ENCODE results near the gene PLB1. TPM values are rescaled to one million over a fixed set of nuclear protein-coding genes. Genes with fewer than 3 reads are reported as not detected.

The PLB1 gene
- total and polyA plus RNA-seq, 12 donors: 1.0 to 51.1 (median 8.3) TPM

- Histone ChIP-seq H3K9me3 (replicated peaks in 1 of 3) (no peaks in the 10 kb centered on the region), H3K36me3 (replicated peaks in 1 of 2) (no peaks in the 10 kb centered on the region), H3K27ac (no peak overlapping the region), H3K27me3 (no peaks in the 10 kb centered on the region), H3K4me1 (replicated peaks in 1 of 2) (peaks cover 12 to 17% of the 10 kb centered on the region in 2 donors), H3K4me3 (no peak overlapping the region)
- no peak for DNase-seq
- intact Hi-C loops (cut with DNase I): no loop called here
- WGBS, 4 donors: 87 to 98% (median 94%) methylated on average over 4 to 5 of the region's 5 CpGs
- TF ChIP-seq POLR2A (IDR thresholded peaks at IDR 0.05) (no peak), CTCF (IDR thresholded peaks at IDR 0.05) (no peak)
Observed at GRCh38 chr2:28582595-28582994, 86.7 kb downstream of the PLB1 start.

GRCh38 chr2:28583899-28584553 is 88.2 kb downstream of the PLB1 start:
- Histone ChIP-seq H3K27ac (peak overlapping the region; percentile 38 to 90 (median 79)), H3K36me3 (replicated peaks in 1 of 2) (no peaks in the 10 kb centered on the region), H3K4me1 (replicated peaks in 1 of 2) (peaks cover 12 to 17% of the 10 kb centered on the region in 2 donors), H3K9me3 (replicated peaks in 1 of 3) (no peaks in the 10 kb centered on the region), H3K4me3 (no peak overlapping the region), H3K27me3 (no peaks in the 10 kb centered on the region)
- WGBS, 4 donors: 24 to 35% (median 27%) methylated on average over 9 to 10 of the region's 10 CpGs
- peak; percentile 81 to 94 (median 92) for DNase-seq
- TF ChIP-seq POLR2A (IDR thresholded peaks at IDR 0.05): peak in 1 of 2 donors; percentile 56
- TF ChIP-seq CTCF (IDR thresholded peaks at IDR 0.05): no peak
- intact Hi-C loops (cut with DNase I): no loop called here

DNA sequence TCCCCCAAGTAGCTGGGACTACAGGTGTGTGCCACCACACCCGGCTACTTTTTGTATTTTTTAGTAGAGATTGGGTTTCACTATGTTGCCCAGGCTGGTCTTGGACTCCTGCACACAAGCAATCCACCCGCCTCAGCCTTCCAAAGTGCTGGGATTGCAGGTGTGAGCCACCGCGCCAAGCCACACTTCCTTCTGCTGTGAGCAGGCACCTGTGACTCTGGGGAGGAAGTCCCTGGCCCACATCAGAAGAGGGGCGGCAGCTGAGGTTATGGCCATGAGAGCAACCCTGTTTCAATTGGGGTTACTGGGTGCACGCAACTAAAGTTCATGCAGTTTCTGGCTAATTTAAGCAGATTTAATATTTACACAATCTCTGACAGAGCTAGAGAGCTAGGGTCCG is 91.0 kb downstream of the PLB1 start:
- Histone ChIP-seq H3K4me1 (replicated peaks in 1 of 2) (peaks cover 12 to 17% of the 10 kb centered on the region in 2 donors), H3K27me3 (no peaks in the 10 kb centered on the region), H3K9me3 (replicated peaks in 1 of 3) (no peaks in the 10 kb centered on the region), H3K27ac (no peak overlapping the region), H3K36me3 (replicated peaks in 1 of 2) (no peaks in the 10 kb centered on the region), H3K4me3 (no peak overlapping the region)
- intact Hi-C loops (cut with DNase I): no loop called here
- WGBS, 4 donors: 86 to 100% (median 89%) methylated on average over 3 to 7 of the region's 7 CpGs
- TF ChIP-seq CTCF (IDR thresholded peaks at IDR 0.05): no peak
- DNase-seq: no peak

DNA sequence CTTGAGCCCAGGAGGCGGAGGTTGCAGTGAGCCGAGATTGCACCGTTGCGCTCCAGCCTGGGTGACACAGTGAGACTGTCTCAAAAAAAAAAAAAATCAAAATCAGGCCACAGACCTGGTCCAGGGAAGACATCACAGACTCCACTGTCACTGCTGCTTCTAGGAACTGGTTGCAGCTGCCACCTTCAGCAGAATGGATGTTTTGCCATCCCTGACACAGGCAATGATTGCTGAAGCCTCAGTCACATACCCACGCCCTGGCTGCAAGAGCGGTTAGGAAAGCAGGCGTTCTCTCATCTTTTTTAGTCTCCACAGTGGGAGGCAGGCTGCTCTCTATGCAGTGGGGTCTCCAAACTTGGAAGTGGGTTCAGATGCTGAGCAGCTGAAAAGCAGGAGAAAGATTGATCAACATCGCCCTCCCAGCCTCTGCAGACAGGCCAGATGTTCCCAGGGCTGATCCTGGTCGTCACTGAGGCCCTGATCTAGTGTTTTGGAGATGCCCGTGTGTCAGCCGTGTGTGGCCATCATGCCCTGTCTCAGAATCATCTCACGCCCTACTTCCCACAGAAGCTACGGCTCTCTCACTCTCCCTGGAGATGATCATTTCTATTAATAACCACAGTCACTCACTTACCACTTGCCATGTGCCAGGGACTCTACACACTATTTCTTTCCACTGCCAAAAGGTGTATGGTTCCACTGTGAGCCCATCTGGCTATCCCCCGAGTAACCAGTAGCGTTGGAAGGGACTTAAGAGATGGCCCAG is 91.8 kb downstream of the PLB1 start:
- Histone ChIP-seq H3K9me3 (replicated peaks in 1 of 3) (no peaks in the 10 kb centered on the region), H3K27ac (no peak overlapping the region), H3K36me3 (replicated peaks in 1 of 2) (no peaks in the 10 kb centered on the region), H3K27me3 (no peaks in the 10 kb centered on the region), H3K4me1 (replicated peaks in 1 of 2) (peaks cover 12 to 17% of the 10 kb centered on the region in 2 donors), H3K4me3 (no peak overlapping the region)
- DNase-seq: no peak
- 79 to 87% (median 82%) methylated on average over 11 to 15 of the region's 15 CpGs for WGBS, 4 donors
- TF ChIP-seq CTCF (IDR thresholded peaks at IDR 0.05): no peak
- intact Hi-C loops (cut with DNase I): no loop called here

Data from adrenal gland (tissue), 12 donors.